Lower lobe of right lung (tissue), 2 donors: Measurements from ENCODE around the gene ATIC. TPM values are rescaled to one million over a fixed set of nuclear protein-coding genes. Genes with fewer than 3 reads are reported as not detected.

Experiments used
- ATAC-seq, 2 donors: fragments of 200-7000 bp; cut with Tn5 transposase; one replicate each; pipeline ENCODE4 v1.9.1; 2020 to 2022; ENCODE audit warnings: mild to moderate bottlenecking in 2 of 2, moderate library complexity in 2 of 2
- DNase-seq: peaks from one replicate; pipeline ENCODE4 v3.0.0-alpha.2; 2020
- H3K27ac ChIP-seq: fragments of 200-600 bp; one replicate; pipeline ENCODE4 v1.8.0; 2022
- H3K27me3 ChIP-seq: fragments of 200-600 bp; one replicate; pipeline ENCODE4 v1.8.0; 2022; ENCODE audit warnings: low read depth
- H3K36me3 ChIP-seq: fragments of 200-600 bp; one replicate; pipeline ENCODE4 v1.8.0; 2022; ENCODE audit warnings: mild to moderate bottlenecking
- H3K4me1 ChIP-seq: fragments of 200-600 bp; one replicate; pipeline ENCODE4 v1.8.0; 2022
- H3K4me3 ChIP-seq: fragments of 200-600 bp; one replicate; pipeline ENCODE4 v1.8.0; 2022; ENCODE audit warnings: mild to moderate bottlenecking
- H3K9me3 ChIP-seq: fragments of 200-600 bp; one replicate; pipeline ENCODE4 v1.8.0; 2022
- CTCF ChIP-seq: fragments of 200-600 bp; IDR thresholded peaks from one replicate; pipeline ENCODE4 v1.8.0; 2022; ENCODE audit warnings: antibody characterized with exemption, mild to moderate bottlenecking
- intact Hi-C: fragments of 100-400 bp; cut with DNase I; formaldehyde crosslinking; loops from one replicate; pipeline ENCODE4 v1.11.0; 2022
- total RNA-seq: library from RNA; stranded (reverse); fragmentation: NEBNext Ultra II Directional; extraction: Animal tissue kit (Norgen Biotek cat#: 25700); gene quantifications from one replicate; pipeline ENCODE4 v1.2.1, GENCODE V29; 2021
- donor health status: DM: no; HTN: yes; CAD: no; lungs with severe emphysema.

The ATIC gene
- total RNA-seq, 1 donor from 2014 or later = 65.5 TPM

- ATAC-seq (no peak), DNase-seq (no peak)
- Histone ChIP-seq H3K4me1 (no peaks in the 10 kb centered on the region), H3K4me3 (no peak overlapping the region), H3K36me3 (peaks cover 91% of the 10 kb centered on the region), H3K27ac (no peak overlapping the region), H3K27me3 (no peaks in the 10 kb centered on the region), H3K9me3 (no peaks in the 10 kb centered on the region)
- intact Hi-C loops = no loop called here
- TF ChIP-seq CTCF = no peak
These were observed 63.0 kb downstream of the ATIC start for GRCh38 chr2:215374642-215375466.

- no peak overlapping the region for H3K4me3 ChIP-seq
- no peak for DNase-seq
- intact Hi-C loops = no loop called here
- TF ChIP-seq CTCF = no peak
- H3K4me1 ChIP-seq = no peaks in the 10 kb centered on the region
- no peaks in the 10 kb centered on the region for H3K27me3 ChIP-seq
- H3K9me3 ChIP-seq = no peaks in the 10 kb centered on the region
- H3K36me3 ChIP-seq = peaks cover 91% of the 10 kb centered on the region
- no peak overlapping the region for H3K27ac ChIP-seq
- no peak for ATAC-seq
These were observed 63.6 kb downstream of the ATIC start for GRCh38 chr2:215375467-215375830.

GRCh38 chr2:215376103-215376780 lies 64.4 kb downstream of the ATIC start:
- no peak overlapping the region for H3K27ac ChIP-seq
- H3K4me3 ChIP-seq = no peak overlapping the region
- no peaks in the 10 kb centered on the region for H3K27me3 ChIP-seq
- intact Hi-C loops = no loop called here
- no peak for ATAC-seq
- H3K4me1 ChIP-seq = no peaks in the 10 kb centered on the region
- no peak for DNase-seq
- no peak for TF ChIP-seq CTCF
- peaks cover 93% of the 10 kb centered on the region for H3K36me3 ChIP-seq
- H3K9me3 ChIP-seq = no peaks in the 10 kb centered on the region

- Histone ChIP-seq H3K27me3 (no peaks in the 10 kb centered on the region), H3K4me1 (no peaks in the 10 kb centered on the region), H3K4me3 (no peak overlapping the region), H3K9me3 (no peaks in the 10 kb centered on the region), H3K36me3 (peaks cover 96% of the 10 kb centered on the region), H3K27ac (no peak overlapping the region)
- no peak for ATAC-seq
- intact Hi-C loops = no loop called here
- TF ChIP-seq CTCF = no peak
- DNase-seq = no peak
These were observed 65.4 kb downstream of the ATIC start for GRCh38 chr2:215377283-215377682.

GRCh38 chr2:215378045-215378444 lies 66.2 kb downstream of the ATIC start:
- no peak overlapping the region for H3K27ac ChIP-seq
- H3K4me1 ChIP-seq = no peaks in the 10 kb centered on the region
- intact Hi-C loops = no loop called here
- H3K27me3 ChIP-seq = no peaks in the 10 kb centered on the region
- ATAC-seq (no peak), DNase-seq (no peak)
- H3K9me3 ChIP-seq = no peaks in the 10 kb centered on the region
- no peak overlapping the region for H3K4me3 ChIP-seq
- TF ChIP-seq CTCF = no peak
- peaks cover 96% of the 10 kb centered on the region for H3K36me3 ChIP-seq
